HepG2 (cell line): ENCODE results near the gene CHST11. TPM values are rescaled to one million over a fixed set of nuclear protein-coding genes. Genes with fewer than 3 reads are reported as not detected.

ENCODE experiments used
- ATAC-seq: fragments of 200-7000 bp; cut with Tn5 transposase; 3 replicates; pipeline ENCODE4 v1.9.1; 2020; ENCODE audit warnings: mild to moderate bottlenecking, moderate library complexity
- BruUV-seq: library from RNA; stranded (reverse); fragments of 400-500 nt; replicated peaks from 2 replicates; lab custom pipeline; 2021; lab: Mats Ljungman, UMichigan
- CTCF ChIA-PET: fragments of 300-600 bp; formaldehyde crosslinking; extraction: SDS; loops from one replicate; lab custom pipeline; 2021; ENCODE audit warnings: low total read pairs, inconsistent platforms, low intra/inter-chr PET ratio; lab: Yijun Ruan, JAX
- POLR2A ChIA-PET: fragments of 350-600 bp; sonication (Branson Sonifier 250); formaldehyde crosslinking; loops from one replicate; lab custom pipeline; 2020; ENCODE audit warnings: antibody characterized with exemption, inconsistent platforms; lab: Yijun Ruan, JAX
- DNase-seq: peaks from one replicate; pipeline ENCODE4 v3.0.0-alpha.2; 2015; ENCODE audit warnings: low spot score
- FAIRE-seq: peaks from 3 replicates; lab custom pipeline; 2011; peaks lifted over from hg19 to GRCh38; lab: Jason Lieb, UNC
- H2AFZ ChIP-seq: one replicate; pipeline ENCODE4 v1.6.1; 2011; ENCODE audit warnings: low read length, inconsistent platforms
- H3K27ac ChIP-seq: fragments of 300-600 bp; 3 replicates; pipeline ENCODE4 v1.8.0; 2011; ENCODE audit warnings: mixed run types, mild to moderate bottlenecking, mixed read lengths, low read length, inconsistent platforms; ENCODE audit not compliant: insufficient read depth; ENCODE audit errors: extremely low read length
- H3K27me3 ChIP-seq, 2 experiments: fragments of 200-600 bp in 1 of 2; 2 replicates in 1 of 2; 3 replicates in 1 of 2; pipeline versions ENCODE4 v1.6.0 to v1.8.0; 2011; ENCODE audit warnings: low read length in 2 of 2, mild to moderate bottlenecking in 2 of 2, moderate library complexity in 2 of 2, inconsistent platforms in 1 of 2; ENCODE audit not compliant: insufficient read depth in 2 of 2, control insufficient read depth in 1 of 2
- H3K36me3 ChIP-seq, 2 experiments: fragments of 200-600 bp in 1 of 2; replicated peaks in 1 of 2; 2 replicates in 1 of 2; 3 replicates in 1 of 2; pipeline versions ENCODE4 v1.5.1 to v1.8.0; 2011; ENCODE audit warnings: low read length in 2 of 2, inconsistent platforms in 1 of 2; ENCODE audit not compliant: insufficient read depth in 2 of 2, control insufficient read depth in 1 of 2
- H3K4me1 ChIP-seq: 2 replicates; pipeline ENCODE4 v1.5.1; 2012; ENCODE audit warnings: low read length, inconsistent platforms; ENCODE audit not compliant: insufficient read depth
- H3K4me2 ChIP-seq: 2 replicates; pipeline ENCODE4 v1.6.0; 2011; ENCODE audit warnings: low read depth, low read length, inconsistent platforms
- H3K4me3 ChIP-seq, 3 experiments: fragments of 200-600 bp in 1 of 3; sonication (generic), shearing (Covaris generic) in 1 of 3; replicated peaks in 1 of 3; 2 replicates each; pipeline ENCODE4 v1.5.1; 2011 to 2016; ENCODE audit warnings: low read length in 3 of 3, inconsistent platforms in 2 of 3, low read depth in 2 of 3, mild to moderate bottlenecking in 2 of 3, control low read depth in 1 of 3, mixed read lengths in 1 of 3; ENCODE audit not compliant: insufficient read depth in 1 of 3
- H3K79me2 ChIP-seq: one replicate; pipeline ENCODE4 v1.6.1; 2011; ENCODE audit warnings: low read length, inconsistent platforms; ENCODE audit not compliant: insufficient read depth
- H3K9ac ChIP-seq: 2 replicates; pipeline ENCODE4 v1.6.0; 2011; ENCODE audit warnings: mild to moderate bottlenecking, low read depth, low read length, inconsistent platforms; ENCODE audit not compliant: insufficient read depth
- H3K9me3 ChIP-seq: 2 replicates; pipeline ENCODE4 v1.5.1; 2012; ENCODE audit warnings: mild to moderate bottlenecking, low read length
- H4K20me1 ChIP-seq: 2 replicates; pipeline ENCODE4 v1.6.0; 2011; ENCODE audit warnings: inconsistent platforms, mild to moderate bottlenecking, low read length, moderate library complexity; ENCODE audit not compliant: insufficient read depth
- FOXA1 ChIP-seq, 2 experiments: fragments of 450-650 bp in 1 of 2; sonication (generic) in 1 of 2; formaldehyde crosslinking in 1 of 2; IDR thresholded peaks; 2 replicates each; pipeline versions ENCODE4 v1.4.0 to v1.6.1; 2016 to 2020; ENCODE audit warnings: missing genetic modification reagents in 1 of 2
- FOXP1 ChIP-seq, 2 experiments: fragments of 450-650 bp in 1 of 2; IDR thresholded peaks; 2 replicates each; pipeline ENCODE4 v1.6.1; 2017 to 2018; ENCODE audit warnings: antibody characterized with exemption in 1 of 2
- GZF1 ChIP-seq: sonication (generic); formaldehyde crosslinking; IDR thresholded peaks from 2 replicates; pipeline ENCODE4 v1.5.1; 2020; ENCODE audit warnings: mild to moderate bottlenecking, missing genetic modification reagents
- HNF4G ChIP-seq, 2 experiments: sonication (generic) in 1 of 2; formaldehyde crosslinking in 1 of 2; IDR thresholded peaks; 2 replicates each; pipeline versions ENCODE4 v1.4.0 to v1.6.1; 2011 to 2020; ENCODE audit warnings: borderline replicate concordance in 2 of 2, low read depth in 2 of 2, mild to moderate bottlenecking in 2 of 2, low read length in 1 of 2, missing genetic modification reagents in 1 of 2, moderate library complexity in 1 of 2
- HNRNPH1 ChIP-seq: fragments of 200-400 bp; formaldehyde crosslinking; optimal IDR thresholded peaks from 2 replicates; pipeline ENCODE3; 2017; ENCODE audit warnings: mild to moderate bottlenecking, low read depth, low read length
- MTA3 ChIP-seq: sonication (generic); formaldehyde crosslinking; IDR thresholded peaks from 2 replicates; pipeline ENCODE4 v1.4.0; 2020; ENCODE audit warnings: missing genetic modification reagents
- NBN ChIP-seq: fragments of 450-650 bp; conservative IDR thresholded peaks from 2 replicates; pipeline ENCODE4 v1.6.1; 2017
- NCOA5 ChIP-seq: sonication (generic); formaldehyde crosslinking; IDR thresholded peaks from 2 replicates; pipeline ENCODE4 v1.4.0; 2020; ENCODE audit warnings: missing genetic modification reagents
- PLRG1 ChIP-seq: fragments of 450-650 bp; conservative IDR thresholded peaks from 2 replicates; pipeline ENCODE4 v1.6.1; 2016
- RFXANK ChIP-seq: IDR thresholded peaks from 2 replicates; pipeline ENCODE4 v1.6.1; 2016
- SMC3 ChIP-seq: IDR thresholded peaks from 2 replicates; pipeline ENCODE4 v1.6.1; 2011; ENCODE audit warnings: low read length, improper control_type of control experiment
- STAT5B ChIP-seq: sonication (generic); formaldehyde crosslinking; IDR thresholded peaks from 2 replicates; pipeline ENCODE4 v1.4.0; 2020; ENCODE audit warnings: missing genetic modification reagents
- ZNF30 ChIP-seq: sonication (generic); formaldehyde crosslinking; IDR thresholded peaks from 2 replicates; pipeline ENCODE4 v1.5.0; 2020; ENCODE audit warnings: mild to moderate bottlenecking, missing genetic modification reagents
- ZNF549 ChIP-seq: sonication (generic); formaldehyde crosslinking; IDR thresholded peaks from 2 replicates; pipeline ENCODE4 v1.5.0; 2020; ENCODE audit warnings: missing genetic modification reagents
- ZNF552 ChIP-seq: sonication (generic); formaldehyde crosslinking; IDR thresholded peaks from 2 replicates; pipeline ENCODE4 v1.9.0; 2022; ENCODE audit warnings: missing genetic modification reagents, mild to moderate bottlenecking, borderline replicate concordance
- ZNF605 ChIP-seq: sonication (generic); formaldehyde crosslinking; IDR thresholded peaks from 2 replicates; pipeline ENCODE4 v1.8.0; 2022; ENCODE audit warnings: mild to moderate bottlenecking, missing genetic modification reagents
- ZNF790 ChIP-seq: sonication (generic); formaldehyde crosslinking; IDR thresholded peaks from 2 replicates; pipeline ENCODE4 v1.8.0; 2022; ENCODE audit warnings: missing genetic modification reagents, mild to moderate bottlenecking, borderline replicate concordance
- WGBS: methylation state at CpG from one replicate; pipeline ENCODE4 v1.1.6; 2017; ENCODE audit warnings: low lambda C conversion rate; 5-methylcytosine and 5-hydroxymethylcytosine counted together
- in situ Hi-C: cut with HindIII; loops from 2 replicates; pipeline ENCODE4 v1.10.0; 2017; ENCODE audit warnings: low pct_unique_long_range_greater_than_20kb; ENCODE audit not compliant: extremely low pct_ligation_motif_present
- intact Hi-C: fragments of 100-400 bp; cut with micrococcal nuclease; formaldehyde crosslinking; loops from one replicate; pipeline ENCODE4 v1.10.0; 2022; ENCODE audit not compliant: unreplicated experiment
- polyA plus RNA-seq, 8 experiments: library from polyadenylated mRNA; depleted of rRNA in 3 of 8; stranded (reverse) in 7 of 8; unstranded in 1 of 8; fragments of >200 nt; fragmentation: Illumina TruSeq in 4 of 8; extraction: Trizol in 4 of 8; gene quantifications; 2 replicates each; pipeline versions ENCODE4 v1.2.1 to v1.2.3, GENCODE V29; 2011 to 2016; ENCODE audit warnings: low read depth in 4 of 8, missing spikeins in 1 of 8, mixed read lengths in 1 of 8; ENCODE audit not compliant: insufficient read depth in 1 of 8
- total RNA-seq, 5 experiments: library from RNA; depleted of rRNA; stranded (reverse); fragments of >200 nt; fragmentation: Illumina TruSeq; extraction: Trizol; gene quantifications; 2 replicates each; pipeline ENCODE4 v1.2.3, GENCODE V29; 2016; ENCODE audit warnings: low read depth in 1 of 5
- TF ChIP-seq, protein P1 (sequence below): sonication (generic); formaldehyde crosslinking; IDR thresholded peaks from 2 replicates; pipeline ENCODE4 v1.8.1; 2023; ENCODE audit warnings: mild to moderate bottlenecking, missing genetic modification reagents, borderline replicate concordance
- TF ChIP-seq, protein P2 (sequence below): sonication (generic); formaldehyde crosslinking; IDR thresholded peaks from 2 replicates; pipeline ENCODE4 v1.4.0; 2020; ENCODE audit warnings: mild to moderate bottlenecking, missing genetic modification reagents
- TF ChIP-seq, protein P3 (sequence below): sonication (generic); formaldehyde crosslinking; IDR thresholded peaks from 2 replicates; pipeline ENCODE4 v1.8.1; 2023; ENCODE audit warnings: mild to moderate bottlenecking, moderate library complexity, missing genetic modification reagents
- TF ChIP-seq, protein P4 (sequence below): IDR thresholded peaks from 2 replicates; pipeline ENCODE4 v1.6.1; 2016; ENCODE audit warnings: low read depth, borderline replicate concordance

Gene CHST11
- total and polyA plus RNA-seq, 2 of the 13 experiments (the other 11 are each of a cell fraction or from before 2014, with no cell fraction given), result 0.15 TPM; not detected in 1

DNA sequence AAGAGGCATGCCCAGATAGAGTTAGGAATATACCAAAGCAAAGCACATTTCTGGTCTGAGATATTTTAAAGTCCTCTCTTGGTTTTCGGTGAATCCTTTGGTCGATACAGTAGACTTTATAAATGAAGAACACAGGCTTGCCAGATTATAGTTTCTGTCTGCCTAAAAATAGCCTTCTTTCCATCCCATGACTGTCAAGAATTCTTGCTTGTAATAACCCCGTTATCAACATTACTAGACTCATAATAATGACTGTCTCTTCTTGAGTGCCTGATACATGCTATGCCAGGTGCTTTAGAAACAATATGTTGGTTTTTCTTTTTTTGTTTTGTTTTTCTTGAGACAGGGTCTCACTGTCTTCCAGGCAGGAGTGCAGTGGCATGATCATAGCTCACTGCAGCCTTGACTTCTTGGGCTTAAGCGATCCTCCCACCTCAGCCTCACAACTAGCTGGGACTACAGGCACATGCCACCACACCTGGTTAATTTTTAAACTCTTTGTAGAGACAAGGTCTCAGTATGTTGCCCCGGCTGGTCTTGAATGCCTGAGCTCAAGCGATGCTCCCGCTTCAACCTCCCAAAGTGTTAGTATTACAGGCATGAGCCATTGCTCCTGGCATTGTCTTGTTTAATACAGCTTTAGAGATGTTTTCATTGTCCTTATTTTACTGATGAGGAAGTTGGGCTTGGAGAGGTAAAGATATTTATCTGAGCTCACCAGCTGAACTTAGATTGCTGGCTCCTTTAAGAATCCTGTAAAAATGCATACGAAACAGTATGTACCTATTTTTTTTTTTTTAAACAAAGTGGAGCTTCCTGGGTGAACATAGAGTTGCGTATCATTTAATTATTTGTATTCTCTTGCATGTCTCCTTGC lies 30.4 kb downstream of the CHST11 start (continued):
- TF ChIP-seq HNF4G (IDR thresholded peaks at IDR 0.05; ENCODE audit: borderline replicate concordance, low read depth, low read length) (no peak), HNF4G (CRISPR knock-in tag; IDR thresholded peaks at IDR 0.05; ENCODE audit: borderline replicate concordance, low read depth) (no peak)

DNA sequence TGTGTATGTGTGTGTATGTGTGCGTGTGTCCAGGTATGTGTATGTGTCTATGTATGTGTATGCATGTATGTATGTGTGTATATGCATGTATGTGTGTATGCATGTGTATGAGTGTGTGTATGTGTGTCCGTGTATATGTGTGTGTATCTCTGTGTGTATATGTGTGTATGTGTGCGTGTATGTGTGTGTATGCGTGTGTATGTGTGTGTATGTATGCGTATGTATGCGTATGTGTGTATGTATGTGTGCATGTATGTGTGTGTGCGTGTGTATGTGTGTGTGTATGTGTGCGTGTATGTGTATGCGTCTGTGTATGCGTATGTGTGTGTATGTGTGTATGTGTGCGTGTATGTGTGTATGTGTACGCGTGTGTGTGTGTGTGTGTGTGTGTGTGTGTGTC lies 31.6 kb downstream of the CHST11 start:
- H3K4me2 ChIP-seq, result no peak overlapping the region
- H3K79me2 ChIP-seq, result no peaks in the 10 kb centered on the region
- ATAC-seq, result no peak
- FAIRE-seq, result peak; percentile 4
- peaks cover 8% of the 10 kb centered on the region; the same call in 1 of the 2 replicates for H3K4me1 ChIP-seq
- no peak overlapping the region for H3K4me3 ChIP-seq
- H3K36me3 ChIP-seq, result no peaks in the 10 kb centered on the region
- no peak overlapping the region for H2AFZ ChIP-seq
- 77% methylated on average over 12 of the region's 13 CpGs for WGBS
- H3K27ac ChIP-seq, result no peak overlapping the region
- POLR2A ChIA-PET, result no interaction called here
- intact Hi-C loops (no loop called here), in situ Hi-C loops (no loop called here)
- peaks cover 2 to 21% of the 10 kb centered on the region in 2 experiments; a peak in 3 of 5 replicates for H3K27me3 ChIP-seq
- H4K20me1 ChIP-seq, result no peaks in the 10 kb centered on the region
- CTCF ChIA-PET, result no interaction called here
- BruUV-seq, result no TSS peak
- no peaks in the 10 kb centered on the region for H3K9me3 ChIP-seq
- no peak overlapping the region for H3K9ac ChIP-seq
- DNase-seq, result no peak
- TF ChIP-seq FOXP1 (IDR thresholded peaks at IDR 0.05) (peak; percentile 29; the same call in 1 of the 2 replicates), FOXP1 (CRISPR knock-in tag; IDR thresholded peaks at IDR 0.05) (no peak), STAT5B (no peak), MTA3 (no peak), NBN (0 out of 2 replicates have a peak, but pooled peaks have one; percentile 51), NCOA5 (no peak), ZNF549 (CRISPR knock-in tag) (no peak), SMC3 (no peak), ZNF30 (no peak), PLRG1 (0 out of 2 replicates have a peak, but pooled peaks have one; percentile 17), ZNF790 (CRISPR knock-in tag) (no peak), GZF1 (no peak), HNRNPH1 (no peak), RFXANK (CRISPR knock-in tag) (no peak), ZNF552 (no peak), FOXA1 (IDR thresholded peaks at IDR 0.05) (peak; percentile 34; the same call in 1 of the 2 replicates), FOXA1 (CRISPR knock-in tag; IDR thresholded peaks at IDR 0.05) (no peak), ZNF605 (CRISPR knock-in tag) (no peak)
- TF ChIP-seq, protein P1, sequence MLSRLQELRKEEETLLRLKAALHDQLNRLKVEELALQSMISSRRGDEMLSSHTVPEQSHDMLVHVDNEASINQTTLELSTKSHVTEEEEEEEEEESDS (CRISPR knock-in tag), result no peak
- TF ChIP-seq, protein P2, sequence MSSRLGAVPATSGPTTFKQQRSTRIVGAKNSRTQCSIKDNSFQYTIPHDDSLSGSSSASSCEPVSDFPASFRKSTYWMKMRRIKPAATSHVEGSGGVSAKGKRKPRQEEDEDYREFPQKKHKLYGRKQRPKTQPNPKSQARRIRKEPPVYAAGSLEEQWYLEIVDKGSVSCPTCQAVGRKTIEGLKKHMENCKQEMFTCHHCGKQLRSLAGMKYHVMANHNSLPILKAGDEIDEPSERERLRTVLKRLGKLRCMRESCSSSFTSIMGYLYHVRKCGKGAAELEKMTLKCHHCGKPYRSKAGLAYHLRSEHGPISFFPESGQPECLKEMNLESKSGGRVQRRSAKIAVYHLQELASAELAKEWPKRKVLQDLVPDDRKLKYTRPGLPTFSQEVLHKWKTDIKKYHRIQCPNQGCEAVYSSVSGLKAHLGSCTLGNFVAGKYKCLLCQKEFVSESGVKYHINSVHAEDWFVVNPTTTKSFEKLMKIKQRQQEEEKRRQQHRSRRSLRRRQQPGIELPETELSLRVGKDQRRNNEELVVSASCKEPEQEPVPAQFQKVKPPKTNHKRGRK (CRISPR knock-in tag), result no peak
- TF ChIP-seq, protein P3, sequence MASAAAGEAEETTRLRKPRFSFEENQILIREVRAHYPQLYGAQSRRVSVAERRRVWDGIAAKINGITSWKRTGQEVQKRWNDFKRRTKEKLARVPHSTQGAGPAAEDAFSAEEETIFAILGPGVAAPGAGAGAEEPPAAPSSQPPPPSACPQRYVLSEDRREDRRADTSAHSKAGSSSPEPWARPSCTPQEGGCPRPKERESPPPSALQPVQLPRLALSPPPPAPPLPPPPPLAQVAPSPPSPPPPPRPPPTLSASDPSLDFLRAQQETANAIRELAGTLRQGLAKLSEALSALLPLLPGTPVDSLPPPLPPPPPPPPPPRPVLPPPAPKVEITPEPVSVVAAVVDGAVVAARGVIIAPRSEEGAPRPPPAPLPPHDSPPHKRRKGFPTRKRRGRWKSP (CRISPR knock-in tag), result no peak
- TF ChIP-seq, protein P4, sequence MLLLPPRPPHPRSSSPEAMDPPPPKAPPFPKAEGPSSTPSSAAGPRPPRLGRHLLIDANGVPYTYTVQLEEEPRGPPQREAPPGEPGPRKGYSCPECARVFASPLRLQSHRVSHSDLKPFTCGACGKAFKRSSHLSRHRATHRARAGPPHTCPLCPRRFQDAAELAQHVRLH, result no peak
